Colonic mucosa (tissue), 4 donors: Measurements from ENCODE around the gene USP49. TPM values are rescaled to one million over a fixed set of nuclear protein-coding genes. Genes with fewer than 3 reads are reported as not detected.
A peak's percentile ranks its signal among the peaks of the same experiment; 100 is the strongest.

Experiments used
- DNase-seq: peaks from one replicate; pipeline ENCODE4 v3.0.0-alpha.2; 2020
- H3K27ac ChIP-seq: fragments of 200-600 bp; one replicate; pipeline ENCODE4 v1.8.0; 2021
- H3K27me3 ChIP-seq: fragments of 200-600 bp; one replicate; pipeline ENCODE4 v1.8.0; 2021
- H3K36me3 ChIP-seq: fragments of 200-600 bp; one replicate; pipeline ENCODE4 v1.8.0; 2021
- H3K4me1 ChIP-seq: fragments of 200-600 bp; one replicate; pipeline ENCODE4 v1.8.0; 2021; ENCODE audit warnings: mild to moderate bottlenecking
- H3K4me3 ChIP-seq: fragments of 200-600 bp; one replicate; pipeline ENCODE4 v1.8.0; 2021
- H3K9ac ChIP-seq, 2 donors: one replicate each; pipeline ENCODE4 v1.7.0; 2013; ENCODE audit warnings: control low read depth in 2 of 2, low read depth in 2 of 2, low read length in 2 of 2
- H3K9me3 ChIP-seq: fragments of 200-600 bp; one replicate; pipeline ENCODE4 v1.8.0; 2021
- CTCF ChIP-seq: fragments of 200-600 bp; IDR thresholded peaks from one replicate; pipeline ENCODE4 v1.8.0; 2022; ENCODE audit warnings: antibody characterized with exemption, mild to moderate bottlenecking
- intact Hi-C: fragments of 100-400 bp; cut with DNase I; formaldehyde crosslinking; loops from one replicate; pipeline ENCODE4 v1.14.1; 2022
- total RNA-seq, 2 donors: library from RNA; stranded (reverse); fragmentation: NEBNext Ultra II Directional in 1 of 2; extraction: Animal tissue kit (Norgen Biotek cat#: 25700) in 1 of 2; gene quantifications; one replicate each; pipeline ENCODE4 v1.2.1, GENCODE V29; 2021
- donor health status: healthy.
- donor health status: DM: no; HTN: no; CAD: no.
- donor health status: DM: no; HTN: no; CAD: no.

Gene USP49
- total RNA-seq, 2 donors from 2014 or later: 1.7 to 2.9 TPM

- Histone ChIP-seq H3K27me3 (no peaks in the 10 kb centered on the region), H3K27ac (peak overlapping the region; percentile 35), H3K36me3 (no peaks in the 10 kb centered on the region), H3K9me3 (no peaks in the 10 kb centered on the region), H3K9ac (no peak overlapping the region), H3K4me3 (no peak overlapping the region), H3K4me1 (peaks cover 23% of the 10 kb centered on the region)
- no peak for DNase-seq
- intact Hi-C loops: loop anchor here (5.0 kb wide), 1 partner anchor 104 kb away; no protein-coding TSS in a partner anchor
- TF ChIP-seq CTCF: no peak
Measured at GRCh38 chr6:41937861-41938574, 42.8 kb upstream of the USP49 start.

GRCh38 chr6:41937472-41937860 is 42.3 kb upstream of the USP49 start:
- no peak for TF ChIP-seq CTCF
- DNase-seq: no peak
- H3K27ac ChIP-seq: peak overlapping the region; percentile 35
- peaks cover 4% of the 10 kb centered on the region for H3K36me3 ChIP-seq
- H3K4me1 ChIP-seq: peaks cover 21% of the 10 kb centered on the region
- no peak overlapping the region for H3K4me3 ChIP-seq
- intact Hi-C loops: loop anchor here (5.0 kb wide), 1 partner anchor 105 kb away; no protein-coding TSS in a partner anchor
- no peaks in the 10 kb centered on the region for H3K27me3 ChIP-seq
- no peak overlapping the region for H3K9ac ChIP-seq
- no peaks in the 10 kb centered on the region for H3K9me3 ChIP-seq

- H3K9ac ChIP-seq: no peak overlapping the region
- peak; percentile 72 for DNase-seq
- TF ChIP-seq CTCF: peak; percentile 70
- H3K27ac ChIP-seq: no peak overlapping the region
- peaks cover 18% of the 10 kb centered on the region for H3K4me1 ChIP-seq
- no peaks in the 10 kb centered on the region for H3K9me3 ChIP-seq
- intact Hi-C loops: loop anchor here (5.0 kb wide), 1 partner anchor 106 kb away; no protein-coding TSS in a partner anchor
- H3K4me3 ChIP-seq: no peak overlapping the region
- peaks cover 11% of the 10 kb centered on the region for H3K36me3 ChIP-seq
- no peaks in the 10 kb centered on the region for H3K27me3 ChIP-seq
Measured at GRCh38 chr6:41936073-41936837, 41.1 kb upstream of the USP49 start.

- Histone ChIP-seq H3K9me3 (no peaks in the 10 kb centered on the region), H3K9ac (no peak overlapping the region), H3K4me1 (peaks cover 18% of the 10 kb centered on the region), H3K4me3 (no peak overlapping the region), H3K27ac (no peak overlapping the region), H3K36me3 (peaks cover 11% of the 10 kb centered on the region), H3K27me3 (no peaks in the 10 kb centered on the region)
- TF ChIP-seq CTCF: no peak
- DNase-seq: no peak
- intact Hi-C loops: loop anchor here (5.0 kb wide), 1 partner anchor 107 kb away; no protein-coding TSS in a partner anchor
Measured at GRCh38 chr6:41935685-41936072, 40.5 kb upstream of the USP49 start.

- H3K27me3 ChIP-seq: no peaks in the 10 kb centered on the region
- H3K9ac ChIP-seq: no peak overlapping the region
- peaks cover 16% of the 10 kb centered on the region for H3K4me1 ChIP-seq
- H3K9me3 ChIP-seq: no peaks in the 10 kb centered on the region
- intact Hi-C loops: loop anchor here (5.0 kb wide), 1 partner anchor 107 kb away; no protein-coding TSS in a partner anchor
- peaks cover 11% of the 10 kb centered on the region for H3K36me3 ChIP-seq
- no peak for TF ChIP-seq CTCF
- no peak overlapping the region for H3K27ac ChIP-seq
- no peak for DNase-seq
- H3K4me3 ChIP-seq: no peak overlapping the region
Measured at GRCh38 chr6:41935193-41935574, 40.0 kb upstream of the USP49 start.
